ENCODE data around the gene WDR48.

DNA sequence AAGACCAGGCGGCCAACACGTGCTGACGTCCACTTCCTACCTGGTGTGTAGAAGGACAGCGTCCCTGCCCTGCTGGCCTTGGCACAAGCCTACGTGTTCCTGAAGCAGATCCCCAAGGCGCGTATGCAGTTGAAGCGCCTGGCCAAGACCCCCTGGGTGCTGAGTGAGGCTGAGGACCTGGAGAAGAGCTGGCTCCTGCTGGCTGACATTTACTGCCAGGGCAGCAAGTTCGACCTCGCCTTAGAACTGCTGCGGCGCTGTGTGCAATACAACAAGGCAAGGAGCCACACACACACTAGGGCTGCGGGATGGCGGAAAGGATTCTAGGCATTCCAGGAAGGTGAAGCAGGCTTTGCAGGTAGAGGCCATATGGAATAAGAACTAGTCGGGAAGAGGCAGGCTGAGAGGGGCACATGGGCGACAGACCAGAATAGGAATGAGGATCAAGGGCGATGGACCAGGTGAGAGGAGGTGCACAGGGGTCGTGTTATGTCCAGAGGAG lies 85.7 kb downstream of the WDR48 start:
- TF ChIP-seq EZH2 (IDR thresholded peaks at IDR 0.05; ENCODE audit: borderline replicate concordance, low read depth, low read length) (no peak), CTCF (IDR thresholded peaks at IDR 0.05 in 2 of 3, conservative IDR thresholded peaks at IDR 0.05 in 1 of 3; ENCODE audit: insufficient read depth in 2 of 3, low read depth in 1 of 3, low read length in 3 of 3) (no peak), RBFOX2 (IDR thresholded peaks at IDR 0.05; ENCODE audit: low read depth, low read length) (no peak), YY1 (IDR thresholded peaks at IDR 0.05; ENCODE audit: borderline replicate concordance in 1 of 3, control insufficient read depth in 1 of 3, extremely low read depth in 1 of 3, insufficient read depth in 3 of 3, insufficient read length in 1 of 3, insufficient replicate concordance in 2 of 3, low read depth in 1 of 3, low read length in 2 of 3) (no peak), TAF1 (IDR thresholded peaks at IDR 0.05; ENCODE audit: control insufficient read depth, extremely low read depth, insufficient read depth, low read length, severe bottlenecking) (no peak), ZBTB1 (CRISPR knock-in tag; IDR thresholded peaks at IDR 0.05; ENCODE audit: borderline replicate concordance, low read depth) (no peak; the same call in 1 of the 2 replicates), RNF2 (IDR thresholded peaks at IDR 0.05) (no peak), KLF1 (tag; IDR thresholded peaks at IDR 0.05) (no peak), ZNF778 (CRISPR knock-in tag; IDR thresholded peaks at IDR 0.05) (no peak), SMARCC2 (IDR thresholded peaks at IDR 0.05; ENCODE audit: low read depth) (no peak), NR2C1 (IDR thresholded peaks at IDR 0.05) (no peak), NR2C1 (tag; IDR thresholded peaks at IDR 0.05) (no peak), REST (IDR thresholded peaks at IDR 0.05; ENCODE audit: borderline replicate concordance) (no peak), REST (CRISPR knock-in tag; IDR thresholded peaks at IDR 0.05; ENCODE audit: low read depth) (no peak), PHB2 (IDR thresholded peaks at IDR 0.05; ENCODE audit: low read depth) (no peak), PCBP2 (IDR thresholded peaks at IDR 0.05; ENCODE audit: low read depth, low read length, poor library complexity, severe bottlenecking) (no peak)
